ENCODE data around the gene SLIT3.

Gene SLIT3

GRCh38 chr5:169341556-169341955 is 40.6 kb upstream of the SLIT3 start:
- no peak overlapping the region for H3K4me3 ChIP-seq (replicated peaks; ENCODE audit: low read depth, low read length)
- H3K27me3 ChIP-seq (replicated peaks; ENCODE audit: control insufficient read depth, insufficient read depth, low read length), result no peaks in the 10 kb centered on the region; the same call in 1 of the 2 replicates
- no peak for TF ChIP-seq CTCF (IDR thresholded peaks at IDR 0.05; ENCODE audit: insufficient read depth, low read length, poor library complexity, severe bottlenecking)
- no peak for DNase-seq (ENCODE audit: extremely low read depth, insufficient read length)
- no peaks in the 10 kb centered on the region for H3K36me3 ChIP-seq (ENCODE audit: control insufficient read depth, insufficient read depth, low read length)

GRCh38 chr5:169339869-169340268 is 38.9 kb upstream of the SLIT3 start:
- Histone ChIP-seq H3K36me3 (ENCODE audit: control insufficient read depth, insufficient read depth, low read length) (no peaks in the 10 kb centered on the region), H3K27me3 (replicated peaks; ENCODE audit: control insufficient read depth, insufficient read depth, low read length) (peaks cover 2% of the 10 kb centered on the region; the same call in 1 of the 2 replicates), H3K4me3 (replicated peaks; ENCODE audit: low read depth, low read length) (no peak overlapping the region)
- no peak for DNase-seq (ENCODE audit: extremely low read depth, insufficient read length)
- TF ChIP-seq CTCF (IDR thresholded peaks at IDR 0.05; ENCODE audit: insufficient read depth, low read length, poor library complexity, severe bottlenecking), result no peak

- no peak for TF ChIP-seq CTCF (IDR thresholded peaks at IDR 0.05; ENCODE audit: insufficient read depth, low read length, poor library complexity, severe bottlenecking)
- Histone ChIP-seq H3K4me3 (replicated peaks; ENCODE audit: low read depth, low read length) (no peak overlapping the region), H3K36me3 (ENCODE audit: control insufficient read depth, insufficient read depth, low read length) (no peaks in the 10 kb centered on the region), H3K27me3 (replicated peaks; ENCODE audit: control insufficient read depth, insufficient read depth, low read length) (peaks cover 2% of the 10 kb centered on the region; the same call in 1 of the 2 replicates)
- no peak for DNase-seq (ENCODE audit: extremely low read depth, insufficient read length)
These were observed 35.3 kb upstream of the SLIT3 start for GRCh38 chr5:169336242-169336641.

GRCh38 chr5:169335806-169336205 is 34.9 kb upstream of the SLIT3 start:
- TF ChIP-seq CTCF (IDR thresholded peaks at IDR 0.05; ENCODE audit: insufficient read depth, low read length, poor library complexity, severe bottlenecking), result no peak
- no peaks in the 10 kb centered on the region for H3K36me3 ChIP-seq (ENCODE audit: control insufficient read depth, insufficient read depth, low read length)

GRCh38 chr5:169333518-169333917 is 32.6 kb upstream of the SLIT3 start:
- Histone ChIP-seq H3K27me3 (replicated peaks; ENCODE audit: control insufficient read depth, insufficient read depth, low read length) (peaks cover 2% of the 10 kb centered on the region; the same call in 1 of the 2 replicates), H3K36me3 (ENCODE audit: control insufficient read depth, insufficient read depth, low read length) (no peaks in the 10 kb centered on the region), H3K4me3 (replicated peaks; ENCODE audit: low read depth, low read length) (no peak overlapping the region)
- no peak for TF ChIP-seq CTCF (IDR thresholded peaks at IDR 0.05; ENCODE audit: insufficient read depth, low read length, poor library complexity, severe bottlenecking)
- no peak for DNase-seq (ENCODE audit: extremely low read depth, insufficient read length)

More at GRCh38 chr5:169335806-169336205, 34.9 kb upstream of the SLIT3 start:
- Histone ChIP-seq H3K27me3 (replicated peaks; ENCODE audit: control insufficient read depth, insufficient read depth, low read length) (peaks cover 2% of the 10 kb centered on the region; the same call in 1 of the 2 replicates), H3K4me3 (replicated peaks; ENCODE audit: low read depth, low read length) (no peak overlapping the region)
- no peak for DNase-seq (ENCODE audit: extremely low read depth, insufficient read length)

- H3K27me3 ChIP-seq (replicated peaks; ENCODE audit: control insufficient read depth, insufficient read depth, low read length), result peaks cover 2% of the 10 kb centered on the region; the same call in 1 of the 2 replicates
- TF ChIP-seq CTCF (IDR thresholded peaks at IDR 0.05; ENCODE audit: insufficient read depth, low read length, poor library complexity, severe bottlenecking), result no peak
- no peaks in the 10 kb centered on the region for H3K36me3 ChIP-seq (ENCODE audit: control insufficient read depth, insufficient read depth, low read length)
- H3K4me3 ChIP-seq (replicated peaks; ENCODE audit: low read depth, low read length), result no peak overlapping the region
- DNase-seq (ENCODE audit: extremely low read depth, insufficient read length), result no peak
These were observed 30.4 kb upstream of the SLIT3 start for GRCh38 chr5:169331292-169331852.

All from GM06990 (cell line).